Vagina (tissue), 2 donors: ENCODE measurements around the gene HNRNPM.

Source experiments
- POLR2AphosphoS5 ChIP-seq, 2 donors: sonication (generic); formaldehyde crosslinking; IDR thresholded peaks; one replicate each; pipeline ENCODE4 v1.9.0; 2017; ENCODE audit warnings: antibody characterized with exemption in 2 of 2, mild to moderate bottlenecking in 2 of 2, low read depth in 1 of 2; ENCODE audit not compliant: insufficient read depth in 1 of 2
- TF ChIP-seq, protein P1 (sequence below), 3 experiments: fragments of 450-650 bp in 2 of 3; fragments of 200-600 bp in 1 of 3; sonication (generic) in 1 of 3; IDR thresholded peaks; one replicate each; pipeline ENCODE4 v1.5.1; 2017 to 2019; ENCODE audit warnings: antibody characterized with exemption in 3 of 3, mild to moderate bottlenecking in 2 of 3, moderate library complexity in 2 of 3

GRCh38 chr19:8412783-8413628 lies 31.8 kb upstream of the HNRNPM start, which contains the start of gene MARCHF2:
- peak in 1 of 2 donors; percentile 21 for TF ChIP-seq POLR2AphosphoS5 (IDR thresholded peaks at IDR 0.05; ENCODE audit: insufficient read depth in 1 of 2, low read depth in 1 of 2)
- TF ChIP-seq, protein P1, sequence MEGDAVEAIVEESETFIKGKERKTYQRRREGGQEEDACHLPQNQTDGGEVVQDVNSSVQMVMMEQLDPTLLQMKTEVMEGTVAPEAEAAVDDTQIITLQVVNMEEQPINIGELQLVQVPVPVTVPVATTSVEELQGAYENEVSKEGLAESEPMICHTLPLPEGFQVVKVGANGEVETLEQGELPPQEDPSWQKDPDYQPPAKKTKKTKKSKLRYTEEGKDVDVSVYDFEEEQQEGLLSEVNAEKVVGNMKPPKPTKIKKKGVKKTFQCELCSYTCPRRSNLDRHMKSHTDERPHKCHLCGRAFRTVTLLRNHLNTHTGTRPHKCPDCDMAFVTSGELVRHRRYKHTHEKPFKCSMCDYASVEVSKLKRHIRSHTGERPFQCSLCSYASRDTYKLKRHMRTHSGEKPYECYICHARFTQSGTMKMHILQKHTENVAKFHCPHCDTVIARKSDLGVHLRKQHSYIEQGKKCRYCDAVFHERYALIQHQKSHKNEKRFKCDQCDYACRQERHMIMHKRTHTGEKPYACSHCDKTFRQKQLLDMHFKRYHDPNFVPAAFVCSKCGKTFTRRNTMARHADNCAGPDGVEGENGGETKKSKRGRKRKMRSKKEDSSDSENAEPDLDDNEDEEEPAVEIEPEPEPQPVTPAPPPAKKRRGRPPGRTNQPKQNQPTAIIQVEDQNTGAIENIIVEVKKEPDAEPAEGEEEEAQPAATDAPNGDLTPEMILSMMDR (IDR thresholded peaks at IDR 0.05), result peak; percentile 16 to 83 (median 39)
